Smooth muscle cell (in vitro differentiated cells): Measurements from ENCODE around the gene RERG. TPM values are rescaled to one million over a fixed set of nuclear protein-coding genes. Genes with fewer than 3 reads are reported as not detected.

Experiments used
- DNase-seq: peaks from one replicate; lab custom pipeline; 2025; ENCODE audit not compliant: unreplicated experiment; lab: John Stamatoyannopoulos, UW
- H2AFZ ChIP-seq: fragments of 200-600 bp; sonication (generic); 2 replicates; pipeline ENCODE4 v1.6.0; 2016; ENCODE audit warnings: antibody characterized with exemption, low read depth, mild to moderate bottlenecking
- H3F3A ChIP-seq: fragments of 200-600 bp; sonication (generic); 2 replicates; pipeline ENCODE4 v1.6.0; 2017; ENCODE audit warnings: antibody characterized with exemption, low read depth
- H3K27ac ChIP-seq: fragments of 200-600 bp; sonication (generic); 2 replicates; pipeline ENCODE4 v1.5.1; 2016; ENCODE audit warnings: low read depth, mild to moderate bottlenecking
- H3K27me3 ChIP-seq: fragments of 200-600 bp; sonication (generic); 2 replicates; pipeline ENCODE4 v1.6.1; 2016; ENCODE audit warnings: low read depth, mild to moderate bottlenecking
- H3K36me3 ChIP-seq: fragments of 200-600 bp; sonication (generic); 2 replicates; pipeline ENCODE4 v1.5.1; 2016; ENCODE audit warnings: low read depth
- H3K4me1 ChIP-seq: fragments of 200-600 bp; sonication (generic); 2 replicates; pipeline ENCODE4 v1.5.1; 2016; ENCODE audit warnings: low read depth
- H3K4me2 ChIP-seq: fragments of 200-600 bp; sonication (generic); 2 replicates; pipeline ENCODE4 v1.6.0; 2016; ENCODE audit warnings: mild to moderate bottlenecking
- H3K4me3 ChIP-seq: fragments of 200-600 bp; sonication (generic); 2 replicates; pipeline ENCODE4 v1.5.1; 2016; ENCODE audit warnings: mild to moderate bottlenecking
- H3K79me2 ChIP-seq: fragments of 200-600 bp; sonication (generic); 2 replicates; pipeline ENCODE4 v1.6.0; 2016; ENCODE audit warnings: low read depth, mild to moderate bottlenecking
- H3K9ac ChIP-seq: fragments of 200-600 bp; sonication (generic); 2 replicates; pipeline ENCODE4 v1.6.0; 2016; ENCODE audit warnings: low read depth
- H3K9me3 ChIP-seq: fragments of 200-600 bp; sonication (generic); replicated peaks from 2 replicates; pipeline ENCODE4 v1.5.1; 2016; ENCODE audit warnings: low read depth
- H4K20me1 ChIP-seq: fragments of 200-600 bp; sonication (generic); 2 replicates; pipeline ENCODE4 v1.6.0; 2016; ENCODE audit warnings: low read depth
- CTCF ChIP-seq: fragments of 200-600 bp; sonication (generic); IDR thresholded peaks from 2 replicates; pipeline ENCODE4 v1.5.1; 2017; ENCODE audit warnings: borderline replicate concordance, mild to moderate bottlenecking, antibody characterized with exemption; ENCODE audit not compliant: insufficient read depth, poor library complexity, severe bottlenecking
- WGBS: methylation state at CpG from one replicate; pipeline ENCODE4 v1.1.7; 2016; ENCODE audit warnings: low lambda C conversion rate; 5-methylcytosine and 5-hydroxymethylcytosine counted together
- polyA plus RNA-seq: library from polyadenylated mRNA; unstranded; fragments of >200 nt; fragmentation: Nextera tagmentation; extraction: Ambion mirVana; gene quantifications from 2 replicates; pipeline ENCODE4 v1.2.1, GENCODE V29; 2016
- total RNA-seq: library from RNA; depleted of rRNA; stranded (reverse); fragments of >200 nt; gene quantifications from 2 replicates; pipeline ENCODE4 v1.2.3, GENCODE V29; 2014

Gene RERG
- total and polyA plus RNA-seq, 2 experiments from 2014 or later, result 0.04 TPM; not detected in 1

GRCh38 chr12:15154103-15154502, 67.1 kb downstream of the RERG start:
- Histone ChIP-seq H3K36me3 (no peaks in the 10 kb centered on the region), H3K79me2 (no peaks in the 10 kb centered on the region), H3F3A (peaks cover 6% of the 10 kb centered on the region), H3K27ac (no peak overlapping the region), H3K4me2 (no peak overlapping the region), H3K9ac (no peak overlapping the region), H3K9me3 (no peaks in the 10 kb centered on the region), H3K4me3 (no peak overlapping the region), H3K27me3 (no peaks in the 10 kb centered on the region), H3K4me1 (no peaks in the 10 kb centered on the region), H2AFZ (no peak overlapping the region), H4K20me1 (no peaks in the 10 kb centered on the region)
- WGBS, result 58% methylated on average over 3 of the region's 3 CpGs
- no peak for DNase-seq
- TF ChIP-seq CTCF, result no peak

GRCh38 chr12:15152868-15153267, 68.3 kb downstream of the RERG start:
- 17% methylated on average over 2 of the region's 2 CpGs for WGBS
- Histone ChIP-seq H2AFZ (no peak overlapping the region), H4K20me1 (no peaks in the 10 kb centered on the region), H3K4me3 (no peak overlapping the region), H3K79me2 (no peaks in the 10 kb centered on the region), H3K9ac (no peak overlapping the region), H3F3A (peaks cover 6% of the 10 kb centered on the region), H3K4me1 (no peaks in the 10 kb centered on the region), H3K27ac (peak overlapping the region; percentile 49), H3K27me3 (no peaks in the 10 kb centered on the region), H3K9me3 (no peaks in the 10 kb centered on the region), H3K4me2 (peak overlapping the region; percentile 28), H3K36me3 (no peaks in the 10 kb centered on the region)
- DNase-seq, result no peak
- TF ChIP-seq CTCF, result no peak

- H4K20me1 ChIP-seq, result no peaks in the 10 kb centered on the region
- H3K27ac ChIP-seq, result peak overlapping the region; percentile 26
- DNase-seq, result no peak
- H3K9me3 ChIP-seq, result no peaks in the 10 kb centered on the region
- no peaks in the 10 kb centered on the region for H3K36me3 ChIP-seq
- H2AFZ ChIP-seq, result no peak overlapping the region
- peaks cover 6% of the 10 kb centered on the region for H3F3A ChIP-seq
- no peaks in the 10 kb centered on the region for H3K79me2 ChIP-seq
- H3K9ac ChIP-seq, result no peak overlapping the region
- H3K4me2 ChIP-seq, result peak overlapping the region; percentile 28
- no peaks in the 10 kb centered on the region for H3K27me3 ChIP-seq
- TF ChIP-seq CTCF, result peak; percentile 6
- no peaks in the 10 kb centered on the region for H3K4me1 ChIP-seq
- H3K4me3 ChIP-seq, result no peak overlapping the region
- WGBS, result 77% methylated on average over 1 of the region's 1 CpG
Observed at GRCh38 chr12:15152456-15152855, 68.8 kb downstream of the RERG start.
